ENCODE measurements around the gene CHPT1. TPM values are rescaled to one million over a fixed set of nuclear protein-coding genes. Genes with fewer than 3 reads are reported as not detected.

CHPT1 gene
- total and polyA plus RNA-seq, 9 of the 15 experiments (the other 6 are each of a cell fraction or from before 2014, with no cell fraction given), result 15.3 to 210 (median 91.9) TPM

- TF ChIP-seq USF2 (CRISPR knock-in tag; IDR thresholded peaks at IDR 0.05) (no peak), HOXB6 (CRISPR knock-in tag; IDR thresholded peaks at IDR 0.05; ENCODE audit: borderline replicate concordance) (no peak), RBBP5 (IDR thresholded peaks at IDR 0.05; ENCODE audit: borderline replicate concordance, insufficient read depth, low read length, poor library complexity, severe bottlenecking) (peak; percentile 39), ZNF696 (CRISPR knock-in tag; conservative IDR thresholded peaks at IDR 0.05) (no peak), MCM2 (IDR thresholded peaks at IDR 0.05; ENCODE audit: low read depth) (no peak), MYC (IDR thresholded peaks at IDR 0.05; ENCODE audit: low read depth, low read length) (peak; percentile 73; the same call in 1 of the 2 replicates), MYC (CRISPR knock-in tag; IDR thresholded peaks at IDR 0.05; ENCODE audit: borderline replicate concordance, low read depth) (no peak), BMI1 (IDR thresholded peaks at IDR 0.05; ENCODE audit: low read length) (no peak), PHB2 (IDR thresholded peaks at IDR 0.05; ENCODE audit: low read depth) (no peak), POU5F1 (IDR thresholded peaks at IDR 0.05; ENCODE audit: borderline replicate concordance, low read depth, low read length, partially characterized antibody) (no peak), FOXA3 (CRISPR knock-in tag; conservative IDR thresholded peaks at IDR 0.05 in 1 of 2, IDR thresholded peaks at IDR 0.05 in 1 of 2) (peak in 1 of 2 experiments; percentile 71; a peak in 2 of 4 replicates), CHCHD3 (CRISPR knock-in tag; IDR thresholded peaks at IDR 0.05) (no peak), RHOXF2B (CRISPR knock-in tag; conservative IDR thresholded peaks at IDR 0.05) (no peak), CC2D1A (IDR thresholded peaks at IDR 0.05) (no peak), CBFA2T2 (conservative IDR thresholded peaks at IDR 0.05) (peak; percentile 48; the same call in 1 of the 2 replicates), TEAD2 (tag; IDR thresholded peaks at IDR 0.05) (no peak), RBM25 (IDR thresholded peaks at IDR 0.05; ENCODE audit: low read depth, low read length, severe bottlenecking) (no peak), ZSCAN32 (CRISPR knock-in tag; IDR thresholded peaks at IDR 0.05) (no peak), BRD4 (IDR thresholded peaks at IDR 0.05) (no peak), SRF (CRISPR knock-in tag; IDR thresholded peaks at IDR 0.05) (no peak), CREB3 (tag; conservative IDR thresholded peaks at IDR 0.05; ENCODE audit: low read depth) (no peak), ZBTB34 (CRISPR knock-in tag; IDR thresholded peaks at IDR 0.05) (no peak), DPF2 (IDR thresholded peaks at IDR 0.05) (peak; percentile 91), PRMT5 (CRISPR knock-in tag; IDR thresholded peaks at IDR 0.05) (no peak), CREM (IDR thresholded peaks at IDR 0.05; ENCODE audit: low read depth) (peak; percentile 26; the same call in 1 of the 2 replicates), TEAD4 (IDR thresholded peaks at IDR 0.05; ENCODE audit: low read length) (peak; percentile 67), TEAD4 (CRISPR knock-in tag; IDR thresholded peaks at IDR 0.05; ENCODE audit: borderline replicate concordance) (no peak), POLR2B (IDR thresholded peaks at IDR 0.05; ENCODE audit: low read depth, partially characterized antibody) (no peak)
These were observed 9.8 kb downstream of the CHPT1 start (continued) for GRCh38 chr12:101707131-101707782.

Data from K562 (cell line).